HG03342 (cell line): Measurements from ENCODE around the gene GGCX.
A peak's percentile ranks its signal among the peaks of the same experiment; 100 is the strongest.
"Not testable (repeated sequence)": the region's sequence is repeated elsewhere in the genome, so short reads cannot be mapped to it uniquely, and the experiment has no call there.

Experiments
- ATAC-seq: cut with Tn5 transposase; IDR thresholded peaks from one replicate; pipeline ENCODE4 v1.9.1; 2021; ENCODE audit warnings: mild to moderate bottlenecking, moderate library complexity; ENCODE audit not compliant: unreplicated experiment

GGCX gene

GRCh38 chr2:85561280-85562212, at the start of gene GGCX:
Gene GGCX, minus strand, starts transcription at chr2:85561493. Its CDS starts 65 bp downstream, at chr2:85561428.
- ATAC-seq, result peak; percentile 91

GRCh38 chr2:85607268-85608215, 46.2 kb upstream of the GGCX start:
- no peak for ATAC-seq

DNA sequence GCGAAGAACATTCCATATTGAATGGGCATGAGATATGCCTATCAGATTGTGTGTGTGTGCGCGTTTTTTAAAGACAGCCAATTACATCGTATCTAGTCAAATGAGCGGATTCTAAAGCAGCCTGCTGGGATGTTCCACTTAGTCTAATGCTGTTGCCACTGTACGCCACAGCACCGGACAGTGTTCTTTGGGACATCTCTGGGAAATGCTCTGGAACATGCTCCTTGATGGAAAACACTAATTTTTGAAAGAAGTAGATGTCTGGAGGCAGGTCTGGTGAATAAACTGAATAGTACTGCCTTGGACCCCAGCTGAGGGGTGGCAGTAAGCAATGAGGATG, 44.8 kb upstream of the GGCX start:
- ATAC-seq, result no peak

- ATAC-seq, result no peak
These were observed 44.3 kb upstream of the GGCX start for GRCh38 chr2:85605406-85606115.

- ATAC-seq, result no peak
These were observed 43.5 kb upstream of the GGCX start for GRCh38 chr2:85604568-85605339.

- not testable (repeated sequence) for ATAC-seq
These were observed 42.8 kb upstream of the GGCX start for GRCh38 chr2:85604133-85604444.

GRCh38 chr2:85602476-85603234, 41.4 kb upstream of the GGCX start, which contains the start of gene TMEM150A:
Gene TMEM150A, minus strand, starts transcription at chr2:85602698. Its CDS starts 750 bp downstream, at chr2:85601948.
- peak; percentile 96 for ATAC-seq

DNA sequence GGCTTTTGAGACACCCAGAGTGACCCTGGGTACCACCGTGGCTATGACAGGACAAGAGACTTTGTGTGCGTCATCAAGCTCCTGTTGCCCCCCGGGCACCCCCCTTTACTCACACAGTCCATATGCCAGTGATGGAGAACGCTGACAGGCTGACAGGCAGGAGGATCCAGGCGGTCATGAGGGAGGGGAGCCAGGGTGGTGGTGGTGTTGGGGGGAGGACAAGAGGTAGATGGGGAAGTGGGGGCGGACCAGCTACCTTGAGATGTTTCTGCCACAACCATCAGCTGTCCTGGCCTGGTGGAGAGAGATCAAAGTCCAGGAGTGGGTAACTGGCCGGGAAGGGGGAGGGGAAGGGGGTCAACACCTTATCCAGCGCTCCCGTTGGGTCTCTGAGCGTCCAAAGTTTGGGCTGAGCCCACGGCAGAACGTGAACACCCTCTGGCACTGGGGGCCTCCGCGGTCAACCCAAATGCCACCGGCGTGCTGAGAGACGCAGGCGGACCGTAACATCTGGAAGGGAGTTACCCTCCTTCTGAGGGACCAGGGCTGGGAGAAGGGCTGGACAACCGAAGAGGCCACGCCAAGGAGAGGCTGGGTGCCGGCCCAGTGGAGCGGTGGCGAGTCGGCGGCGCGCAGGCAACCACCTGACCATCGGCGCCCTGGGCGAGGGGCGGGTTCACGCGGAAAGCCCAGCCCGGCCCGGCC, 40.6 kb upstream of the GGCX start:
- ATAC-seq, result peak; percentile 30

GRCh38 chr2:85600951-85601770, 39.9 kb upstream of the GGCX start:
- no peak for ATAC-seq

- no peak for ATAC-seq
These were observed 38.9 kb upstream of the GGCX start for GRCh38 chr2:85600235-85600575.

GRCh38 chr2:85599468-85600234, 38.4 kb upstream of the GGCX start:
- ATAC-seq, result no peak

DNA sequence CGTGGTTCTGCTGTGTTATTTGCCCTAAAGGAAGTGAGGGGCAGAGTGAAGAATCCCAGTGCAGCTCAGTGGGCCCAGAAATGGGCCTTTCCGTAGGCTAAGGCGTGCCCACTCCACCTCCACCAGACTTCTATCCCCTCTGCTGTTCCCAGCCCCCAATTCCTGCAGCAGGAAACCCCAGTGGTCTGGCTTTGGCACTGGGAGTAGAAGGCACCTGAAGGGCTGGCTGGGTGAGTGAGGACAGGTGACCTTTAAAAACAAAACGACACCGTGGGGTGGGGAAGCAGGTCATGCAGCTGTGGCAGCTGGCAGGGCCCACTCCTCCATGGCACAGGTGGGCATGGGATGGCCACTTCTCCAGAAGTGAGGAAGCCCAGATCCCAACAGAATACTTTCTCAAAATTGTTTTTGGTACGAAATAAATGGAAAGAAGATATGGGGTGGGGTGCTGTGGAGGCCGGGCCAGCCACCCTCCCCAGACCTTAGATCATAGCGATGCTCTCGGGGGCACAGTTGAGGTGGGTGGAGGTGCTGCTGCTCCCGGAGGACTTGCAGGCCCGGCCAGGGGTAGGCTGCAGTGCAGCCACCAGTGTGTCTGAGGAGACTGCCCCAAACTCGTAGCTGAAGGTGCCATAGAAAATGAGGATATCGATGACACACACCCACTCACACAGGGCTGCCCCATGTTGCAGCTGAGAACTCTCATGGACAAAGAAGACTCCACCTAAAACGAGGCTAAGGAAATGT, 37.5 kb upstream of the GGCX start:
- no peak for ATAC-seq

GRCh38 chr2:85597241-85597640, 35.9 kb upstream of the GGCX start:
- no peak for ATAC-seq

DNA sequence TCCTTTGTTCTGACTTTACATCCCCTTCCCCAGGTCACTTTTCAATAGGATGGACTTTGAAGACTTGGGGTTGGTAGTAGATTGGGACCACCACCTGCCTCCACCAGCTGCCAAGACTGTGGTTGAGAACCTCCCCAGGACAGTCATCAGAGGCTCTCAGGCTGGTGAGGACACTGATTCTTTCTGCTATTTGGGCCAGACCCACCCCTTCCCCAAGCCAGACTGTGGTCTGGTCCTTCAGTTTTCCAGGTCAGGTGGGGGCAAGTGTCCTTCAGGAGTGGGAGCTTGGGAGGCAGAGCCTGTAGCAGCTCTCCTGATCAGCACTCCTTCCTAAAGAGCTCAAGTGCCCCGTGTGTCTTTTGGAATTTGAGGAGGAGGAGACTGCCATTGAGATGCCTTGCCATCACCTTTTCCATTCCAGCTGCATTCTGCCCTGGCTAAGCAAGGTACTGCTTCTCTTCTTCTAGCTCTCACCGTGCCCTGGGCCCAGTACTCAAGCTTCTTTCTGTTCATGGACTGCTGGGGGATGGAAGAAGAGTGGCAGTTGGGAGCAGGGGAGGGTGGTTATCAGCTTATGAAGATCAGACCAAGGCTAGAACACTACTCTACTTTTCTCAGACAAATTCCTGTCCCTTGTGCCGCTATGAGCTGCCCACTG, 35.3 kb upstream of the GGCX start:
- no peak for ATAC-seq

GRCh38 chr2:85596026-85596333, 34.7 kb upstream of the GGCX start:
- no peak for ATAC-seq

- peak; percentile 99 for ATAC-seq
These were observed 34.2 kb upstream of the GGCX start, which contains the start of gene RNF181 for GRCh38 chr2:85595301-85596025. Gene RNF181, plus strand, starts transcription at chr2:85595745. Its CDS starts 19 bp downstream, at chr2:85595764.
